ENCODE measurements around the gene NUAK2. TPM values are rescaled to one million over a fixed set of nuclear protein-coding genes. Genes with fewer than 3 reads are reported as not detected.

Gene NUAK2
- total and polyA plus RNA-seq, 4 donors: 1.3 to 2.4 (median 2.1) TPM

GRCh38 chr1:205293350-205294074, 28.0 kb downstream of the NUAK2 start:
- H3K27ac ChIP-seq (ENCODE audit: low read depth in 1 of 2, low read length in 2 of 2): peak overlapping the region; percentile 52 to 56
- 93% methylated on average over 10 of the region's 10 CpGs for WGBS

More at GRCh38 chr1:205293350-205294074, 28.0 kb downstream of the NUAK2 start:
- no peak overlapping the region for H3K9ac ChIP-seq (ENCODE audit: low read depth in 1 of 2, low read length in 2 of 2)
- H3K9me3 ChIP-seq (ENCODE audit: control insufficient read depth in 4 of 4, low read length in 3 of 4): no peaks in the 10 kb centered on the region
- H3K36me3 ChIP-seq (ENCODE audit: control insufficient read depth in 4 of 4, insufficient read depth in 3 of 4, low read depth in 1 of 4, low read length in 3 of 4): no peaks in the 10 kb centered on the region
- H3K4me1 ChIP-seq (ENCODE audit: control insufficient read depth in 4 of 4, insufficient read depth in 4 of 4, low read length in 3 of 4): peaks cover 12 to 17% (median 14%) of the 10 kb centered on the region in 4 donors
- no peak for DNase-seq (ENCODE audit: low spot score)
- no peaks in the 10 kb centered on the region for H3K27me3 ChIP-seq (ENCODE audit: control insufficient read depth in 4 of 4, insufficient read depth in 4 of 4, low read length in 3 of 4)
- TF ChIP-seq JUND (IDR thresholded peaks at IDR 0.05) (no peak), REST (IDR thresholded peaks at IDR 0.05) (no peak), SP1 (IDR thresholded peaks at IDR 0.05) (no peak), MAX (IDR thresholded peaks at IDR 0.05) (no peak), YY1 (IDR thresholded peaks at IDR 0.05) (no peak), ATF3 (IDR thresholded peaks at IDR 0.05) (no peak), FOXA2 (IDR thresholded peaks at IDR 0.05) (no peak), EGR1 (IDR thresholded peaks at IDR 0.05; ENCODE audit: low read depth in 2 of 2) (no peak), ZBTB33 (IDR thresholded peaks at IDR 0.05) (no peak), TAF1 (conservative IDR thresholded peaks at IDR 0.05) (no peak), CTCF (IDR thresholded peaks at IDR 0.05; ENCODE audit: low read depth, low read length, missing input control) (no peak)
- H3K4me3 ChIP-seq (ENCODE audit: low read depth in 1 of 3, low read length in 3 of 3): no peak overlapping the region
